Inflammatory macrophage treated with lipopolysaccharide for 1 hour (primary cell): ENCODE results near the gene PATL2.
A peak's percentile ranks its signal among the peaks of the same experiment; 100 is the strongest.
"Not testable (repeated sequence)": the region's sequence is repeated elsewhere in the genome, so short reads cannot be mapped to it uniquely, and the experiment has no call there.

Experiments used
- DNase-seq, 2 donors: peaks; one replicate each; pipeline ENCODE4 v3.0.0-alpha.2; 2020 to 2022

PATL2 gene

DNA sequence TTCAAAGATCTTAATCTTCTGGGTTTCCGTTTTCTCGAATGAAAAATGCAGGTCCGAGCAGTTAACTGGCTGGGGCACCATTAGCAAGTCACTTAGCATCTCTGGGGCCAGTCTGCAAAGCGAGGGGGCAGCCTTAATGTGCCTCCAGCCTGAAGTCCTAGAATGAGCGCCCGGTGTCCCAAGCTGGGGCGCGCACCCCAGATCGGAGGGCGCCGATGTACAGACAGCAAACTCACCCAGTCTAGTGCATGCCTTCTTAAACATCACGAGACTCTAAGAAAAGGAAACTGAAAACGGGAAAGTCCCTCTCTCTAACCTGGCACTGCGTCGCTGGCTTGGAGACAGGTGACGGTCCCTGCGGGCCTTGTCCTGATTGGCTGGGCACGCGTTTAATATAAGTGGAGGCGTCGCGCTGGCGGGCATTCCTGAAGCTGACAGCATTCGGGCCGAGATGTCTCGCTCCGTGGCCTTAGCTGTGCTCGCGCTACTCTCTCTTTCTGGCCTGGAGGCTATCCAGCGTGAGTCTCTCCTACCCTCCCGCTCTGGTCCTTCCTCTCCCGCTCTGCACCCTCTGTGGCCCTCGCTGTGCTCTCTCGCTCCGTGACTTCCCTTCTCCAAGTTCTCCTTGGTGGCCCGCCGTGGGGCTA is at the start of gene PATL2, which contains the start of gene B2M:
TSS of gene PATL2 (minus strand) at position 228 of the 647 bp plus-strand sequence. CDS start 34,833 bp downstream, outside the sequence.
TSS of gene B2M (plus strand) at position 422 of the 647 bp plus-strand sequence. CDS start at position 452, 30 bp downstream.
- peak; percentile 97 to 99 for DNase-seq

DNA sequence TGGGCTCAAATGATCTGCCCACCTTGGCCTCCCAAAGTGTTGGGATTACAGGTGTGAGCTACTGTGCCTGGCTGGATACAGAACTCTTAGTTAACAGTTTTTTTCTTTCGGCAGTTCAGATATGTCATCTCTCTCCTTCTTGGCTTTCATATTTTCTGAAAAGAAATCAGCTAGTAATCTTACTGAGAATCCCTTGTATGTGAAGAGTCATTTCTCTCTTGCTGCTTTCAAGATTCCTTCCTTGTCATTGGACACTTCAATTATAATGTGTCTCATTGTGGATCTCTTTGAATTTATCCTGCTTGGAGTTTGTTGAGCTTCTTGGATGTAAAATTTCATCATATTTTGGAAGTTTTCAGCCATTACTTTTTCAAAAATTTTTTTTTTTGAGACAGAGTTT is 42.2 kb upstream of the PATL2 start:
- no peak for DNase-seq

DNA sequence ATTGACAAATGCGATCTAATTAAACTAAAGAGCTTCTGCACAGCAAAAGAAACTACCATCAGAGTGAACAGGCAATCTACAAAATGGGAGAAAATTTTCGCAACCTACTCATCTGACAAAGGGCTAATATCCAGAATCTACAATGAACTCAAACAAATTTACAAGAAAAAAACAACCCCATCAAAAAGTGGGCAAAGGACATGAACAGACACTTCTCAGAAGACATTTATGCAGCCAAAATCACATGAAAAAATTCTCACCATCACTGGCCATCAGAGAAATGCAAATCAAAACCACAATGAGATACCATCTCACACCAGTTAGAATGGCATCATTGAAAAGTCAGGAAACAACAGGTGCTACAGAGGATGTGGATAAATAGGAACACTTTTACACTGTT is 32.3 kb upstream of the PATL2 start:
- not testable (repeated sequence) for DNase-seq

DNA sequence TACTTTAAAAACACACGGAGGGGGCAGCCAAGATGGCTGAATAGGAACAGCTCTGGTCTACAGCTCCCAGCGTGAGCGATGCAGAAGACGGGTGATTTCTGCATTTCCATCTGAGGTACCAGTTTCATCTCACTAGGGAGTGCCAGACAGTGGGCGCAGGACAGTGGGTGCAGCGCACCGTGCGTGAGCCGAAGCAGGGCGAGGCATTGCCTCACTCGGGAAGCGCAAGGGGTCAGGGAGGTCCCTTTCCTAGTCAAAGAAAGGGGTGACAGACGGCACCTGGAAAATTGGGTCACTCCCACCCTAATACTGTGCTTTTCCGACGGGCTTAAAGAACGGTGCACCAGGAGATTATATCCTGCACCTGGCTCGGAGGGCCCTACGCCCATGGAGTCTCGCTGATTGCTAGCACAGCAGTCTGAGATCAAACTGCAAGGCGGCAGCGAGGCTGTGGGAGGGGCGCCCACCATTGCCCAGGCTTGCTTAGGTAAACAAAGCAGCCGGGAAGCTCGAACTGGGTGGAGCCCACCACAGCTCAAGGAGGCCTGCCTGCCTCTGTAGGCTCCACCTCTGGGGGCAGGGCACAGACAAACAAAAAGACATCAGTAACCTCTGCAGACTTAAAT is 28.2 kb upstream of the PATL2 start:
- not testable (repeated sequence) for DNase-seq

DNA sequence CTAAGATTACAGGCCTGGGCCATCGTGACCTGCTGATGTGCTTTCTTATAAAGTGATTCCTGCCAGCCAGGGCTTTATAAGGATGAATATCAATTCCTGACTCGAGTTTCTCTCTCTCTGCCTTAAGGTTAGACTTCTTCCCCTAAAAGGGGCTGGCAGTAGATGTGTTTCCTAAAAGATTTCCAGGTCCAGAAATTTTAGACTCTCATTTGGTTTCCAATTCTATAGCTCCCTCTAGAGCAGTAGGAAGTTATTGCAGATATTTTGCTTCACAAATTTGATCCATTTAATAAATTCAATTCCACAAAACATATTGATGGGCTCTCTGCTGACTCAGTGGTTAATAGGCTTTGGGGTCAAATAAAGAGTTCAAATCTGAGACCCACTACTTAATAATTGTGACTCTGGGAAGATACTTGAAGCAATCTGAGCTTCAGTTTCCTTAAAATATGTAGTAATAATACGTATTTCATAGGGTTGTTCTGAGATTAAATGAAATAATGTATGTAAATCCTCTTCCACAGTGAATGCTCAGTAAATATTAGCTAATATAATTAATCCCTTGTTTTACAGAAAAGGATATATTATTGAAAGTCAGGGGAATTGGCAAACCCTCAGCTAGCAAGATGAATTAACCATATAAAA is 27.3 kb upstream of the PATL2 start:
- DNase-seq = peak; percentile 58 to 91

DNA sequence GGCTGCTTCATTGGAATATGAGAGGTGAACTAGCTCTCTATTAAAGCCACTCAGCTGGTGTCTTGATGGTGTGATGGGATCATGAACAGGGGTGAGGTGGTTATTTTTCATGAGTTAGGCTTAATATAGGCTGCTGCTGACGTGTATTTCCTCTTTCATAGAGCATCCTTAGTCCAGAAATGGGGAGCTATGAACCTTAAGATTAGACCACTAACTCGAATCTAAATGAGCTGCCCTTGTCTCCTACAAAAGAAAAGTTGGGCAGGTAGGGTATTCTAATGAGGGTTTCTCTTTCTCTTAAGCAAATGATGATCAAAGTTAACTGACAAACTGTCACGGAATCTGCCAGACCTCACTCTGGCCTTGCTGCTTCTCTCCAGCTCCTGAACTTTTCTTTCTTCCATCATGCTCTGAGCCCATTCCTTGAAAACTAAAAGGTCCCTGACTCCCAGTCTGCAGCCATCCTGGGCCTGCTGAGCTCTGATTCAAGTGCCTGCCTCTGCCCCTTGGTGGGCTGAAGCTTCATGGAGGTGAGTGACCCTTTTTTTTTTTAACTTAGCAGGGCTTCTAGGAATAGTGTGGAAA is 25.1 kb upstream of the PATL2 start, which contains the start of gene TRIM69:
TSS of gene TRIM69 (plus strand) at position 348 of the 585 bp plus-strand sequence. CDS start at position 525, 177 bp downstream.
- no peak for DNase-seq

DNA sequence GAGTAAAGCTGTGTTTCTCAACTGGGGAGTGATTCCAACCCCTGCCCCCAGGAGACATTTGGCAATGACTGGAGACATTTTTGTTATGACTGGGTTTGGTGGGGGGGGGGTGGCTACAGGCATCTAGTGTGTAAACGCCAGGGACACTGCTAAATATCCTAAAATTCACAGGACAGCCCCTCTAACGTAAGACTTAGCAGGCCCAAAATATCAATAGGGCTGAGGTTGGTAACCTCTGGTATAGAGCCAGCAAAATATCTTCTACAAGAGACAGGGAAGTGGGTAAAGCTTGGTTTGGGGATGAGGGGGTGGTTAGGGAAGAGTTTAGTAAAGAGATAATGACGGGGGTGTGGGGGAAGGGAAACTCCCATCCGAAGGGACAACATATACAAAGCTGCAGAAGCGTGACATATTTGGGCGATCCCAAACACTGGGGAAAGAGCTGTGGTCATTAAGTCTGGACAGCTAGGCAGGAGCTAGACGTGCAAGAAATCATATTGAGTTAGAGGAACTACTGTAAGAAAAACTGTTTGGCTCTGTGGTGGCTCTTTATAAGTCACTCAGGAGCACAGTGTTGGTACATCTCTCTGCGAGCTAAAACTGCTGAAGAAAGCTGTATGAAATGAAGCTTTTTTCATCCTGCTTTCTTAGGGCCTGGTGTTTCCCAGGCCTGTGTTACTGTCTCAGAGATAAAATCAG is 24.5 kb upstream of the PATL2 start:
- peak; percentile 92 to 97 for DNase-seq

DNA sequence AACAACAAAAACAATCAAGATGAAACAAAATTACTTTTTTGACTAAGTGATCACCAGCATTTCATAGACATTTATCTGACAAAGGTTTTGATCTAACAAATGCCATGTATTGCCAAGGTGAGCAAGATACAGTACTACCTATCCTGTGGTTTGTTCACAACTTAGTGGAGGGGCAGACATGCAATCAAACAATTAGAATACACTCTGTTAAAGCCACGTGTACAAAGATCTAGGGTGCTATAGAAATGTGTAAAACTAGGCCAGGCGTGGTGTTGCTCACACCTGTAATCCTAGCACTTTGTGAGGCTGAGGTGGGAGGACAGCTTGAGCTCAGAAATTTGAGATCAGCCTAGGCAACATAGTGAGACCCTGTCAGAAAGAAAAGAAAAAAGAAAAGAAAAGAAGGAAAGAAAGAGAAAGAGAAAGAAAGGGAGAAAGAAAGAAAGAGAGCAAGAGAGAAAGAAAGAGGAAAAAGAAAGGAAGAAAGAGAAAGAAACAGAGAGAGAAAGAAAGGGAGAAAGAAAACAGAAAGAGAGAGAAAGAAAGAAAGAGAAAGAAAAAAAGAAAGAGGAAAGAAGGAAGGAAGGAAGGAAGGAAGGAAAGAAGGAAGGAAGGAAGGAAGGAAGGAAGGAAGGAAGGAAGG is 23.8 kb upstream of the PATL2 start:
- no peak for DNase-seq

DNA sequence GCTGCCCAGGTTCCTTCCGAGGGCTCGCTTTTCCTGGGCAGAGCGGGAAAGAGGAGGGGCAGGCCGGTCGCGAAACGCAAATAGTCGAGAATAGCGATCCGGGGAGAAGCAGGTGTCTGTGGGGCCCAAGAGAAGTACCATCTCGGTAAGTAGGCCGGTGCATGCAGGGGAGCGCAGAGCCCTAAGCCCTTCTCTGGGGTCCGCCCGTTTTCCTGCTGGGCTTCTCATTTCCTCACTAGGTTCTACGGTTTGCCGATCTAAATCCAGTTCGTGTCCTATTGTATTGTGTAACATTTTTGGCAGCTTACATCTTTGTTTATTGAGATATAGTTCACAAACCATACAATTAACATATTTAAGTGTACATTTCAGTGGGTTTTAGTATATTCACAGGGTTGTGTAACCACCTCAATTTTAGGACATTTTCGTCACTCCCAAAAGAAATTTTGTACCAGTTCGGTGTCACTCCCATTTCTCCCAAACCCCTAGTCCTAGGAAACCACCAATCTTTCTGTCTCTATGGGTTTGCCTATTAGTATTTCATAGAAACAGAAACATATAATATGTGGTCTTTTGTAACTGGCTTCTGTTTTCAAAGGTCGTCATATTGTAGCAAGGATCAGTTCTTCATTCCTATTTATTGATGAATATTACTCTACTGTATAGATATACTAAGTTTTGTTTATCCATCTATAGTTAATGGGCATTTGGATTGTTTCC is 18.4 kb upstream of the PATL2 start:
- DNase-seq = peak in 1 of 2 donors; percentile 60

DNA sequence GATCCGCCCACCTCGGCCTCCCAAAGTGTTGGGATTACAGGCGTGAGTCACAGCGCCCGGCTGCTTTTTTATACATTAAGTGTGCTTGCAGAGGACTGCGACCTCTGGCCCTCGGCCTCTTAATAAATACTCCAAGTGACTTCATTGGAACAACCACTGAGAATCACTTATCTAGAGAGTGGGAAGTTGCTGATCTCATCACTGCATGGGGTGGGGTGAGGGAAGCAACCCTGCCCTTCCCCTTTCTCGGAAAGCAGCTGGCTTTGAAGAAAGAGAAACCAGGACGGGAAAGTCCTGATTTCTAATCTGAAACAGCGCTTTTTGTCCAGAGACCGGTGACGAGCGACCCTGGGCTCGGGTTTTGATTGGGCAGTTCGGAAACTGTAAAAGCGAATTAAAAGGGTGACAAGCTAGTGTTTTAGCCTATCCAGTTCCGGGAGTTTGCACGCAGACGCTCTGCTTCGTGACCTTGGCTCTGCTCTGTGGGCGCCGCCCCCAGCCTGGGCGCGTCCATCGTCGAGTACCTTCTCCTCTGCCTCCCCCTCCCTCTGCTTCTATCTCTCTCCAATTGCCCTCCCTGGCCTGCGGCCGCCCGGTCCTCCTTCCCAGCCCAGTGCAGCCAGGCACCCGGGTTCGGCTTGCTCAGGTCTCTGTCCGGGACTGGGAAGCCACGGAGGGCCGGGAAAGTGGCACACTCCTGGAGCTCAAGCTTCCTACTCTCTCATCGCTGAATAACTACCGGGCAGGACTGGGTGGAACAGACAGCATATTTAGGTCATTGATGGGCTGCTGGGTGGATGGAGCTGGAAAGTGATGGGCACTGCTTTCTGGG is 17.7 kb upstream of the PATL2 start:
- peak; percentile 100 for DNase-seq

DNA sequence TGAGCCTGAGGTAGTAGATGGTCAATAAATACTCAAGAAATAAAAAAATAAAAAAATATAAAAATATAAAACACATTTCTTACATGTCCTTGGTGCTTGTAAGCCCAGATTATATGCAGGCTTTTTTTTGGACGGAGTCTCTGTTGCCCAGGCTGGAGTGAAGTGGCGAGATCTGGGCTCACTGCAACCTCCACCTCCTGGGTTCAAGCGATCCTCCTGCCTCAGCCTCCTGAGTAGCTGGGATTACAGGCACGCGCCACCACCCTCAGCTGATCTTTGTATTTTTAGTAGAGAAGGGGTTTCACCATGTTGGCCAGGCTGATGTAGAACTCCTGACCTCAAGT is 17.1 kb upstream of the PATL2 start:
- not testable (repeated sequence) for DNase-seq

DNA sequence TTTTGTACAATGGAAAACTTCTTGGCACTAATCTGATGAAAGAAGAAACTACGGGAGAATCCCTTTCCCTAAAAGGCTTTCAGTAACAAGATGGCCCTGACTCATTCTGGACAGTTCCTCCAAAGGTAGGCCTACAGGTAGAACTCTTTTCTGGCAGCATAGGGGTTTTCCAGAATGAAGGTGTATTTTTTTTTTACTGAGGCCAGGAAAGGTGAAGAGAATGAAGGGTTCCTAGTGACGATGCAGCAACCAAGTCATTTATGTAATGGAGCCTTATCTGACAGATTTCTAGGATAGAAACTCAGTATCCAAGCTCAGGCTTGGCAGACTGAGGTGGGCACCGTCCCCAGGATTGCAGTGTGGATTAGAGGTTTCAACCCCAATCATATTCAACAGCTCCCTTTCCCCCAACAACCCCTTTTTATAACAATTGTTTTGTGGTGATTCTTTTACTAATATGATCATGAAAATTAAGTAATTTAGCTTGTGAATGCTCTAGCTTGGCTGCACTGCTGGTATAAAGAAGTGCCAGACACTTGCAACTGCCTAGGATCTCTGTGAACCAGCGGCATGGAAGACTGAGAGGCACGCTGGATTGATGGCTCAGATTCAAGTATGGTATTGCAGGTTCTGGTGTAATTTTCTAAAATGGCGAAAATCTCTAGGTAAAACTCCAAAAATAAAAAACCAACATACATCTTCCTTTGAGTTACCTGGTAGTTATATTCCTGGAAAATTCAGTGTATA is 16.5 kb upstream of the PATL2 start:
- no peak for DNase-seq

DNA sequence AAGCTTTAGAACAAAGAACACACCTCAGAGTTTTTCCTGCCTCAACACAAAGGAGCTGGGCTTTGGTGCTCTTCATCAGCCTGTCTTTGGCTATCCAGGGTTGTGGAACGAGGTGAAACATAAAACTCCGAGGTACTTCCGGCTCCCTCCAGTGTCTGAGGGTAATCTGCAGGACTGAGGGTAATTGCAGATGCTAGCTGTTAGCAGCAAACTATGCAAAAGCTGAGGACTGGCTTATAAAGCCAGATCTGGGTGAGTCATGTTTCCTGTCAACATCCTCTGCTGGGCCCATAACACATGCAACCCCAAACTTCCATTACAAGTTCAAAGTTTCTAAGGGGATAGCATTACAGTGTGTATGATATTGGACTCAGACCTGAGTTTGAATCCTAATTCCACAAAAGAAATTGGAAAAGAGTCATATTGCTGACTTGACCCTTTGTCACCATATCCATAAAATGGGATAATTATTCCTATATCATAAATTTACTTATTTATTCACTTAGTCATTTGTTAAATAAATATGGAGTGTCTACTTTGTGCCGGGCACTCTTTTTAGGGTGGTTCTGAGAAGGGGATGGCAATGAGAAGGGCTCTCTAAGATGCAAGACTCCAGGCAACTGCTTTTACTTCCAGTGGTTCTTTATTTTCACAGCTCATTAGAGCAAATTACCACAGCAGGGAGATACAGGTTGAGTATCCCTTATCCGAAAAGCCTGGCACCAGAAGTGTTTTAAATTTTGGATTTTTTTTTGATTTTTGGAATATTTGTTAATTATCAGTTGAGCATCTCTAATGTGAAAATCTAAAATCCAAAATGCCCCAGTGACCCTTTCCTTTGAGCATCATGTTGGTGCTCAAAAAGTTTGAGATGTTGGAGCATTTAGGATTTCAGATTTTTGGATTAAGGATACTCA is 15.7 kb upstream of the PATL2 start:
- DNase-seq = peak; percentile 83 to 89

DNA sequence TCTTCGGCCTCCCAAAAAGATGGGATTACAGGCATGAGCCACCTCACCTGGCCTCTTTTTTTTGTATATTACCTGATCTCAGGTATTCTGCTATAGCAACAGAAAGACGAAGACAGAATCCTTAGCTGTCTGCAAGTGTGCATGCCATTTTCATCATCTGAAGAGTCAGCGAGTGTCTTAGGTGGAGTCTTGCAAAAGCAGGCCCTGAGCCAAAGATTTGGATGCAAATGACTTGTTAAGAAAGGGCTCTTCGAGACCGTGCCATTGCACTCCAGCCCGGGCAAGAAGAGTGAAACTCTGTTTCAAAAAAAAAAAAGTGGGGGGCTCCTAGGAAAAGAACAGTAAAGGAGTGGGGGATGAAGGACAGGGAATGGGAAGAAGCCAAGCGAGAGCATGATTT is 15.0 kb upstream of the PATL2 start:
- DNase-seq = no peak

DNA sequence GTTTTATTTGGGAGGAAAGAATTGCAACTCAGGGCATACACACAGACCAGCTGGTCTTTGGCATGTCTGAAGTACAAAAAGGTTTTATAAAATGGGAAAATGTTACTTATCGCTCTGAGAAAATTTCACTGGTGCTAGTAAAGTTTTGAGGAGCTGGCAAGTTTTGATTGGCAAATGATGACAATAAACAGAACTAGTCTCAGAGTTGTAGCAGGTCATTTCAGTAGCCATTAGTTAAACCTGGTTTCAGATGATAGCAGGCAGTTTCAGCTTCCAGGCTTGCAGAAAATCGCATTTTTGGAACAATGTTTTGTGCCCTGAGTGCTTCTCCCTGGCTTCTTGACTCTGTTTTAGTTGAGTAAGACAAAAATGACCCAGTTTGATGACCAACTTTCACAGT is 10.9 kb upstream of the PATL2 start:
- no peak for DNase-seq

DNA sequence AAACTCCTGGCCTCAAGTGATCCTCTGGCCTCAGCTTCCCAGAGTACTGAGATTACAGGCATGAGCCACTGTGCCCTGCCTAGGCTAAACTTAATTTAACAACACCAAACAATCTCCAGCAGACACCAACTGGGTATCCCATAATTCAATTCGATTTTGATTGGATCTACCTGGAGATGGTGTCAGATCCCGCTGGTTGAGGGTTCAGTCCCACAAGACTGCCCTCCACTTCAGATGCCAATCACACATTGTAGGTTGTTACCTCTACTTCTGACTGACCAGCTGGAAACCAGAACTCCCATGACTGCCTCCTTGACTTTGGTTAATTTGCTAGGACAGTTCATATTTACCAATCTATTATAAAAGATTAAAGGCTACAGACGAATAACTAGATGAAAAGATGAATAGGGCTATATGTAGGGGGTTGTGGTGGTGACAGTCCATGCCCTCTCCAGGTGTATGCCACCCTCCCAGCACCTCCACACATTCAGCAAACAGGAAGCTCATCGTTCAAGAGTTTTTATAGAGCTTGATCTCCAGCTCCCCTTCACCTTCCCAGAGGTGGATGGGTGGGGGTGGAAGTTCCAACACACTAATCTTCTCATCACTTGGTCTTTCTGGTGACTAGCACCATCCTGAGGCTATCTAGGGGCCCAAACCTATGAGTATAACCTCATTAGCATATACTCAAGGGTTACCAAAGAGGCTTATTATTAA is 9.5 kb upstream of the PATL2 start:
- DNase-seq = peak in 1 of 2 donors; percentile 34

DNA sequence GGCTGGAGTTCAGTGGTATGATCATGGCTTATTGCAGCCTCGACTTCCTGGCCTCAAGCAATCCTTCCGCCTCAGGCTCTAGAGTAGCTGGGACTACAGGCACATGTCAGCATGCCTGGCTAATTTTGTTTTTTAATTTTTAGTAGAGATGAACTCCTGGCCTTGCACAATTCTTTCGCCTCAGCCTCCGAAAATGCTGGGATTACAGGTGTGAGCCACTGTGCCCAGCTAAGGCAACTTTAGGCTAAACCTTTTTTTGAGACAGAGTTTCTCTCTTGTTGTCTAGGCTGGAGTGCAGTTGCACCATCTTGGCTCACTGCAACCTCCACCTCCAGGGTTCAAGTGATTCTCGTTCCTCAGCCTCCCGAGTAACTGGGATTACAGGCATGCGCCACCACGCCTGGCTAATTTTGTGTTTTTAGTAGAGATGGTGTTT is 8.9 kb upstream of the PATL2 start:
- DNase-seq = not testable (repeated sequence)
